Measurements from ENCODE around the gene UBE2D3. TPM values are rescaled to one million over a fixed set of nuclear protein-coding genes. Genes with fewer than 3 reads are reported as not detected.

The UBE2D3 gene
- total RNA-seq, 6 experiments from 2014 or later = 127 to 304 (median 190) TPM

- no peaks in the 10 kb centered on the region for H3K36me3 ChIP-seq
- H3K4me3 ChIP-seq = no peak overlapping the region
- TF ChIP-seq, protein P1, sequence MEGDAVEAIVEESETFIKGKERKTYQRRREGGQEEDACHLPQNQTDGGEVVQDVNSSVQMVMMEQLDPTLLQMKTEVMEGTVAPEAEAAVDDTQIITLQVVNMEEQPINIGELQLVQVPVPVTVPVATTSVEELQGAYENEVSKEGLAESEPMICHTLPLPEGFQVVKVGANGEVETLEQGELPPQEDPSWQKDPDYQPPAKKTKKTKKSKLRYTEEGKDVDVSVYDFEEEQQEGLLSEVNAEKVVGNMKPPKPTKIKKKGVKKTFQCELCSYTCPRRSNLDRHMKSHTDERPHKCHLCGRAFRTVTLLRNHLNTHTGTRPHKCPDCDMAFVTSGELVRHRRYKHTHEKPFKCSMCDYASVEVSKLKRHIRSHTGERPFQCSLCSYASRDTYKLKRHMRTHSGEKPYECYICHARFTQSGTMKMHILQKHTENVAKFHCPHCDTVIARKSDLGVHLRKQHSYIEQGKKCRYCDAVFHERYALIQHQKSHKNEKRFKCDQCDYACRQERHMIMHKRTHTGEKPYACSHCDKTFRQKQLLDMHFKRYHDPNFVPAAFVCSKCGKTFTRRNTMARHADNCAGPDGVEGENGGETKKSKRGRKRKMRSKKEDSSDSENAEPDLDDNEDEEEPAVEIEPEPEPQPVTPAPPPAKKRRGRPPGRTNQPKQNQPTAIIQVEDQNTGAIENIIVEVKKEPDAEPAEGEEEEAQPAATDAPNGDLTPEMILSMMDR (IDR thresholded peaks at IDR 0.05) = no peak
- no peak for TF ChIP-seq POLR2A (IDR thresholded peaks at IDR 0.05)
- DNase-seq = no peak
- intact Hi-C loops (cut with DNase I) = no loop called here
- H3K27ac ChIP-seq = no peak overlapping the region
- peak in 2 of 4 donors; percentile 28 to 52 for ATAC-seq
- no peaks in the 10 kb centered on the region for H3K27me3 ChIP-seq
- WGBS (ENCODE audit: insufficient coverage, low coverage, low lambda C conversion rate, missing lambda C conversion rate) = 29% methylated on average over 1 of the region's 1 CpG
- peaks cover 0 to 6% (median 0%) of the 10 kb centered on the region in 4 donors for H3K4me1 ChIP-seq
- H3K9me3 ChIP-seq = peaks cover 0 to 7% (median 0%) of the 10 kb centered on the region in 4 donors
Measured at GRCh38 chr4:102862016-102862415, 34.7 kb upstream of the UBE2D3 start.

DNA sequence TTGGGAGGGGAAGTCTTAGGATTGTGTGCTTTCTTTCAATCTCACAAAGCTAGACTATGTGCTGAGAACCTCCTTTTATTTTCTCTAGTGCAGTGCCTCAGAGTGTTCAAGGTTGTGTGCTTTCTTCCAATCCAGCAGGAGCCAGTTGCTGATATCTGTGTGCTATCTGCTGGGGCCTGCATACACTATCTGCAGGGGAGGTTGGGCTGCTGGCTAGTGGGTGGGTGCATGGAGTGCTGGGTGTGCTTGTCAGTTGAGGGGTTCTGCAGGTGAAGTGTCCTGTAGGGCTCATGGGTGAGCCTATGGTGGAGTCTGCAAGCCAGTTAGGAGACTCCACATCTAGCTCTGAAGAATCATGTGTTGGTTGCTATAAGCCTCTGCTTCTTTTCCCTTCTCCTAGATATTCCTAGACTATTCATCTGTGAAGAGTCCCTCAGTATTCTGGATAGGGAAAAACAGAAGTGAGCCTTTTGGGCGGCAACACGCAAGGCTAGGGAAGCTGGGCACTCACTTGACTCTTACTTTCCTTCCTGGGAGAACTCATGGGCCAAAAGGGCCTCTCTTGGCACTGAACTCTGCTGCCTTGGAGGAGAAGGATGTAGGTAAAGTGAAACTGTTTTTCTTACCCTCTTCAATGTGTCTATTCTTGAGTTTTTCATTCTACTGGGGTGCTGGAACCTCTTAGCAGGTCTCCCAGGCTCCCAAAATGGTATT, 33.4 kb upstream of the UBE2D3 start:
- no CpG with 5 or more reads among the region's 2 CpGs for WGBS (ENCODE audit: insufficient coverage, low coverage, low lambda C conversion rate, missing lambda C conversion rate)
- Histone ChIP-seq H3K27me3 (no peaks in the 10 kb centered on the region), H3K36me3 (no peaks in the 10 kb centered on the region), H3K4me3 (no peak overlapping the region), H3K9me3 (peaks cover 0 to 7% (median 0%) of the 10 kb centered on the region in 4 donors), H3K4me1 (peaks cover 0 to 6% (median 0%) of the 10 kb centered on the region in 4 donors), H3K27ac (no peak overlapping the region)
- DNase-seq (no peak), ATAC-seq (peak in 3 of 4 donors; percentile 41 to 58 (median 54))
- intact Hi-C loops (cut with DNase I) = no loop called here
- no peak for TF ChIP-seq POLR2A (IDR thresholded peaks at IDR 0.05)
- TF ChIP-seq, protein P1 (IDR thresholded peaks at IDR 0.05) = no peak

DNA sequence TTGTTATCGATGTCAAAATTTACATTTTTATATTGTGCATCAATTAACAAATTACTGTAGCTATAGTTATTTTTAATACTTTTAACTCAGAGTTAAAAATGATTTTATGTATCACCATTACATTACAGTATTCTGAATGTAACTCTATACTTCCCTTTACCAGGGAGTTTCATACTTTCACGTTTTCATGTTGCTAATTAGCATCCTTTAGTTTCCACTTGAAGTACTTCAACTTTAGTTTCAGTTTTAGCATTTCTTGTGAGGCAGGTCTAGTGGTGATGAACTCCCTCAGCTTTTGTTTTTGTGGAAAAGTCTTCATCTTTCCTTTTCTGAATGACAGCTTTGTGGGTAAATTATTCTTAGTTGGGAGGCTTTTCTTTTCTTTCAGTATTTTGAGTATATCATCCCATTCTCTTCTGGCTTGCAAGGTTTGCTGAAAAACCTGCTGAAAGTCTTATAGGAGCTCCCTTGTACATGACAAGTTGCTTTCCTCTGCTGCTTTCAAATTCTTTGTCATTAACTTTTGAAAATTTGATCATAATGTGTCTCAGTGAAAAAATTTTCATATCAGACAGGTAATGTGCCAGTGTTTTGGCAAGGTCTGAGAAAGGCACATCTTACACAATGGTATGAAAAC, 31.6 kb upstream of the UBE2D3 start:
- H3K4me3 ChIP-seq = no peak overlapping the region
- peaks cover 0 to 7% (median 0%) of the 10 kb centered on the region in 4 donors for H3K9me3 ChIP-seq
- peaks cover 0 to 6% (median 0%) of the 10 kb centered on the region in 4 donors for H3K4me1 ChIP-seq
- ATAC-seq (no peak), DNase-seq (no peak)
- no peak for TF ChIP-seq POLR2A (IDR thresholded peaks at IDR 0.05)
- TF ChIP-seq, protein P1 (IDR thresholded peaks at IDR 0.05) = no peak
- 76% methylated on average over 2 of the region's 2 CpGs for WGBS (ENCODE audit: insufficient coverage, low coverage, low lambda C conversion rate, missing lambda C conversion rate)
- no peak overlapping the region for H3K27ac ChIP-seq
- intact Hi-C loops (cut with DNase I) = no loop called here
- H3K36me3 ChIP-seq = no peaks in the 10 kb centered on the region
- no peaks in the 10 kb centered on the region for H3K27me3 ChIP-seq

DNA sequence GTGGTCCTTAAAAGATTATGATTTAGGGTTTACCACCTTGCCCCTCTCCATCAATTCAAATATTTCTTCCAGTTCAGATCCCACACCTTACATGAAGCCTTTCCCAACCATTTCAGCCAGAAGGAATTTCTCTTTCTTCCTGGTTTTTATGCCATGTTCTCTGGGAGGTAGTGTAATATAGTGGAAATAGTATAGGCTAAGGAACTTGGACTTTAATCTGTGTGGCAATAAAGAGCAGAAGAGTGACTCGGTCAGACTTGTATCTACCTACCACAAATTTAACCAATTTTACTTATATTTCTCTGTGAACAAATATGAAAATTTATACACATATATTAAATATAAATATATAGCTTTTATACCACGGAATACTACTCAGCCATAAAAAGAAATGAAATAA, 23.0 kb upstream of the UBE2D3 start:
- ATAC-seq = no peak
- TF ChIP-seq, protein P1 (IDR thresholded peaks at IDR 0.05) = no peak
- no peak for TF ChIP-seq POLR2A (IDR thresholded peaks at IDR 0.05)
- Histone ChIP-seq H3K4me1 (no peaks in the 10 kb centered on the region), H3K27me3 (no peaks in the 10 kb centered on the region), H3K4me3 (no peak overlapping the region), H3K36me3 (no peaks in the 10 kb centered on the region), H3K27ac (no peak overlapping the region), H3K9me3 (no peaks in the 10 kb centered on the region)
- intact Hi-C loops (cut with DNase I) = no loop called here
- no peak for DNase-seq
- 59% methylated on average over 2 of the region's 2 CpGs for WGBS (ENCODE audit: insufficient coverage, low coverage, low lambda C conversion rate, missing lambda C conversion rate)

Measured in right lobe of liver (tissue), 6 donors.